Muscle layer of colon (tissue), 2 donors: ENCODE measurements around the gene TLR3.
A peak's percentile ranks its signal among the peaks of the same experiment; 100 is the strongest.

Source experiments
- H3K27ac ChIP-seq: one replicate; pipeline ENCODE4 v1.7.0; 2013; ENCODE audit warnings: low read depth, mild to moderate bottlenecking, low read length, moderate library complexity
- H3K27me3 ChIP-seq, 2 donors: one replicate each; pipeline ENCODE4 v1.7.0; 2013; ENCODE audit warnings: low read length in 2 of 2, mild to moderate bottlenecking in 2 of 2; ENCODE audit not compliant: insufficient read depth in 2 of 2, control insufficient read depth in 1 of 2
- H3K36me3 ChIP-seq: one replicate; pipeline ENCODE4 v1.7.0; 2013; ENCODE audit warnings: mild to moderate bottlenecking, low read length; ENCODE audit not compliant: insufficient read depth
- H3K4me1 ChIP-seq: one replicate; pipeline ENCODE4 v1.7.0; 2013; ENCODE audit warnings: mild to moderate bottlenecking, low read length; ENCODE audit not compliant: insufficient read depth
- H3K4me3 ChIP-seq, 2 donors: one replicate each; pipeline ENCODE4 v1.7.0; 2013; ENCODE audit warnings: low read length in 2 of 2, low read depth in 1 of 2, mild to moderate bottlenecking in 1 of 2, moderate library complexity in 1 of 2
- H3K9ac ChIP-seq: one replicate; pipeline ENCODE4 v1.7.0; 2013; ENCODE audit warnings: low read length
- H3K9me3 ChIP-seq: one replicate; pipeline ENCODE4 v1.7.0; 2013; ENCODE audit warnings: mild to moderate bottlenecking, low read length
- donor health status: abdominal sarcoma.
- donor health status: Adenocarcinoma of cecum.

The TLR3 gene

DNA sequence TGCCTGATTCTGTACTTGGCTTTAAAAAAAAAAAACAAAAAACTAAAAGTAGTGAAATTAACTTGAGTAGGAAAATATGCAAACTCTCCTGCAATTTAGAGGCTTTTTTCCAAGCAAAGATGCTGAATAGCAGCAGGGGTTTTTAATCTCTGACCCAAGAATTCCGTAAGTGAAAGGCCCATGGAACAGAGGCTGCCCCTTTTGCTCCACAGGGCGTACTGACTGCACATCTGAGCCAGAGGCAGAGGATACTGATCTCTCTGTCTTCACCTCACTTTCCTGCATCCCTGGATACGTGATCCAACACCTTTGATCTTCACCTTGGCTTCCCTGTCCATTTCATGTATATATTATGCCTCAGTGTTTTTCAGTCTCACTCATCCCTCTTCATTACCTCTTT lies 39.4 kb downstream of the TLR3 start:
- Histone ChIP-seq H3K9ac (no peak overlapping the region), H3K4me3 (no peak overlapping the region), H3K27me3 (peaks cover 0 to 7% of the 10 kb centered on the region in 2 donors), H3K4me1 (peaks cover 4% of the 10 kb centered on the region), H3K9me3 (no peaks in the 10 kb centered on the region), H3K36me3 (no peaks in the 10 kb centered on the region), H3K27ac (no peak overlapping the region)

DNA sequence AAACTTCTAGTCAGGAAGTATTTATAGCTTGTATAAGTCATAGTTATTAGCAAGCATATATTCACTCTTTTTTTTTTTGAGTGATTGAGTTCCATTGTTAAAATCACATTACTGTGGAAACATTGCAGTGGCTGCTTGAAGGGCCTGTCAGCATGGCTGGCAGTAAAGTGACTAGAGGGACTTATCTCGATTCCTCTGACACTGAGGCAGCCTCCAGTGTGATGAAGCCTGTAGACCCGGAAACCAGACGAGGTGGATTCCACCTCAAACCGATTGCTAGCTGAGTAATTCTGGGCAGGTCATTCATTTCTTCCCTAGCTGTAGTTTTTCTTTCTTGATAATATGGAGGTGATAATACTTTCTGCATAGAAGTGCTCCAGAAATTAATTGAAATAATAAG lies 40.3 kb downstream of the TLR3 start:
- H3K27me3 ChIP-seq = peaks cover 0 to 7% of the 10 kb centered on the region in 2 donors
- no peaks in the 10 kb centered on the region for H3K9me3 ChIP-seq
- H3K4me1 ChIP-seq = peaks cover under 1% of the 10 kb centered on the region
- H3K9ac ChIP-seq = no peak overlapping the region
- no peak overlapping the region for H3K4me3 ChIP-seq
- H3K27ac ChIP-seq = no peak overlapping the region
- H3K36me3 ChIP-seq = no peaks in the 10 kb centered on the region

DNA sequence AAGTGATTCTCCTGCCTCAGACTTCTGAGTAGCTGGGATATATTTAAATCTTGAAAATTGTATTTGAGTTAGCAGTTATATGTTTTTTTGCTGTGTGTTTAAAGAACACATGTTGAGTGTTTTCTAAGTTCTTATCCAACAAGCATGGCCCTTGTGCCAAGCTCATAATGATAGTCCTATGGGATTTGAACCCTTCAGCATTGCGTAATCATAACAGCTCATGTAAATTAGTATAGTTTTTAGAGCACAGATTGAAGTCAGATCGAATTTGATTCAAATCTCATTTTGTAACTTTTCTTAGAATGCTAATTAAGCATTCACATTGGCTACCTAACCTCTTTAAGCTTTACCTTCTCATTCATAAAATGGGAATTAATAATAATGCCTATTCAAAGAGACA lies 47.7 kb downstream of the TLR3 start:
- Histone ChIP-seq H3K36me3 (no peaks in the 10 kb centered on the region), H3K9me3 (no peaks in the 10 kb centered on the region), H3K27ac (no peak overlapping the region), H3K9ac (no peak overlapping the region), H3K4me3 (no peak overlapping the region), H3K27me3 (no peaks in the 10 kb centered on the region), H3K4me1 (no peaks in the 10 kb centered on the region)

DNA sequence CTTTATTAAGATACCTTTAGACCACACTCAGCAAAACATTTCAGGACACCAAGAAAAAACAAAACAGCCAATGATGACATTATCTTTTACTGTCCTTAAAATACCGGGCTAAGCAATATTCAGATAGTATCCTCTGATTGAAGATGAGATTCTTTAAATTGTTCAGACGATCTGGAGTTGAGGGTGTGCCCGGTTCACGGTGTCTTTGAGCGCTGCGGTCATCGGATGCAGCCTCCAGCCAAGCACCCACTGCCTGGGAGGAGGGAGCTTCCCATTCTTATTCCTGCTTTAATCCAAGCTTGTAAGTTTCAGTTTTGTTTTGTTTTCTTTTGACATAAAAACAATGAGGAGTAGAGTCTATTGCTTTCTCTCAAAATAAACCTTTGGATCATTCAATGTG lies 49.6 kb downstream of the TLR3 start:
- Histone ChIP-seq H3K27me3 (no peaks in the 10 kb centered on the region), H3K36me3 (no peaks in the 10 kb centered on the region), H3K27ac (no peak overlapping the region), H3K4me1 (no peaks in the 10 kb centered on the region), H3K9me3 (no peaks in the 10 kb centered on the region), H3K9ac (no peak overlapping the region), H3K4me3 (no peak overlapping the region)

DNA sequence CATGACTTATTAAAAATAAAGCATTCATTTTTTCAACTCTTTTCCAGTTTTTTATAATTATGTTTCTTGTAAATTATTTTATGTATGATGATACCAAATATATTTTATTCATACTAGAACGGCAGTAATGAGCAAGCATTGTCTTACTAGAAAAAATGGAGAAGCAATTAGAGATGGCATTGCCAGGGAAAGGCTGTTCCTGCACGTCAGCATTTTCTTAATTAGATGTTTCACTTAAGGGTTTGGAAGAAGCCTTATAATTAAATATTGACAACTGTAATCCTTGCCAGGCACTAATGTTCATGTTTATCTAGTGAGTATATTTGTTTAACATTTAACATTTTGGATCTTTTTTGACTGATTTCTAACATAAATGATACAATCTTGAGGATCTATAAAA lies 52.1 kb downstream of the TLR3 start:
- Histone ChIP-seq H3K9me3 (no peaks in the 10 kb centered on the region), H3K36me3 (no peaks in the 10 kb centered on the region), H3K27ac (no peak overlapping the region), H3K4me3 (no peak overlapping the region), H3K9ac (no peak overlapping the region), H3K27me3 (no peaks in the 10 kb centered on the region), H3K4me1 (no peaks in the 10 kb centered on the region)

DNA sequence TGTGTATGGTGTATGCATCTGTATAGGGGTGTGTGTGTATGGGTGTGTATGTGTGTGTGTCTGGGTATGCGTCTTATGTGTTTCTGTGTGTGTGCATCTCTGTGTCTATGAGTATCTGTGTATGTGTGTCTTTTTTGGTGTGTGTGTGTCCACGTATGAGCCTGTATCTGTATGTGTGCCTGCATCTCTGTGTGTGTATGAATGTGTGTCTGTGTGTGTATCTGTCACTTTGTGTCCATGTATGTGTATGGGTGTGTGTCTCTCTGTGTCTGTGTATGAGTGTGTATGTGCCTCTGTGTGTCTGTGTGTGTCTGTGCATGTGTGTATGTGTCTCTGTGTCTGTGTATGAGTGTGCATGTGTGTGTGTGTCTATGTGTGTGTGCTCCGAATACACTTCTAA lies 59.9 kb downstream of the TLR3 start:
- Histone ChIP-seq H3K27ac (no peak overlapping the region), H3K9me3 (no peaks in the 10 kb centered on the region), H3K4me1 (no peaks in the 10 kb centered on the region), H3K9ac (no peak overlapping the region), H3K27me3 (no peaks in the 10 kb centered on the region), H3K4me3 (no peak overlapping the region), H3K36me3 (no peaks in the 10 kb centered on the region)

DNA sequence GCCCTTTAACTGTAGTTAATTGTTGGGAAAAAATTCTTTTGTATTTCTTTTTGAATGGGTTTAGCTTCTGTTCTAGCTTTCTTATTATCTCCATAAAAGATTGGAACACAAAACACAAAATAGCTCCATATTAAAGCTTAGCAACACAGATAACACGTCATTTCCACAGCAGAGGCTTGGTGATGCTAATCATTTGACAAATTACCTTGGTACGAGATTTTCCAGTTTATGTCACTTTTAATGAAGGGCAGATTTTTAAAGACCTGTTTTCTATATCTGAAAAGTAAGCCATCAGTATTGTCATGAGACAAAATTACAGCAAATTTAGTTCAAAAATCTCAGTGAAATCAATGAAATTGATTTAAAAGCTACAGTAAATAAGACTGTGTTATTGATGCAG lies 63.0 kb downstream of the TLR3 start:
- H3K4me1 ChIP-seq = peaks cover 2% of the 10 kb centered on the region

DNA sequence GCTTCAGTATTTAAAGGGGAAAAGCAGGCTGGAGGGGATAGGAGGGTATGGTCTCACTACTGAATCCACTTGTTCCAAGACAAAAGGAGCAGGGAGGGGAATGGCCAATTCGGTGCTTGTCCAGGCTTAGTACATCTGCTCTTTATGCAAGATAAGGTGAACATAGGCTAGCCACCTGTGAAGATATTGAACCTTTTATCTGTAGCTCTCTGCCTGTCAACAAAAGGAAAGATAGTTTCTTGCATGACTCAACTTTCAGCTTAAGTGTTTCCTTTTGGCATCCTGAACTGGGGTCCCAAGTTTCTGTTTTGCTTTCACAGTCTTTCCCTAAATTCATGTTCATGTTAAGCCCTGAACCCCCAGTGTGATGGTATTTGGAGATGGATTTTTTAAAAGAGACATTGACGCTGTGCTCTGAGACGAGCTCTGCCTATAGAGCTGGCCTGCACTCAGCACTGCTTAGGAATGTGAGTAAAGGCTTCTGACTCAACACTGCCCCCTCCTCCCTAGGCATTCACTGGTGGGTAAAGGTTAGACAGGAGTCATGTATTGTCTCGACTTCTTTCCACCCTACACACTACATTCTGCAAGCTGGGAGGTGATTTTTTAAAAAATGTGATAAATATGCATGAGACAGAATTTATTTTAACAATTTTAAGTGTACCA lies 63.8 kb downstream of the TLR3 start:
- Histone ChIP-seq H3K9me3 (no peaks in the 10 kb centered on the region), H3K36me3 (no peaks in the 10 kb centered on the region), H3K27me3 (no peaks in the 10 kb centered on the region), H3K9ac (no peak overlapping the region), H3K27ac (no peak overlapping the region), H3K4me3 (no peak overlapping the region), H3K4me1 (peaks cover 7% of the 10 kb centered on the region)

More for the DNA sequence above, 63.0 kb downstream of the TLR3 start:
- Histone ChIP-seq H3K27ac (no peak overlapping the region), H3K9ac (no peak overlapping the region), H3K27me3 (no peaks in the 10 kb centered on the region), H3K4me3 (no peak overlapping the region), H3K9me3 (no peaks in the 10 kb centered on the region), H3K36me3 (no peaks in the 10 kb centered on the region)

DNA sequence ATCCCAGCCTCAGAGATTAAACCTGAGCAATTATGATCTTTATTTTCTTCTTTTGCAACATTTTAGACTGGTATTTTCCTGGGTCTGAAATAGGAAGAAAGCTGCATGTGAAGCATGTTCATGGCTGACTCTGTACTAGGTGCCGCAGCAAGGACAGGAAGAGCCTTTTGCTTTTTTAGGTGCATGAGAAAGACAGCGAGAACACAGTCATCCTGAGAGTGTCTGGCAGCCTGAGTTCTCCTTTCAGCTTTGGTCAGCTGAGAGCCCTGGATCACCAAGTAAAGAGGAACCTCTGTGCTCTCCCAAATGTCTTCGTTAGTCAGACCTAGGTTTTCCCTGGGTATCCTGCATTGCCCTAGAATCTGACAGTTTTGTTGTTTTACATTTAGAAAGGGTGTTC lies 65.3 kb downstream of the TLR3 start:
- Histone ChIP-seq H3K9ac (no peak overlapping the region), H3K27me3 (no peaks in the 10 kb centered on the region), H3K9me3 (no peaks in the 10 kb centered on the region), H3K4me1 (peaks cover 7% of the 10 kb centered on the region), H3K36me3 (no peaks in the 10 kb centered on the region), H3K4me3 (no peak overlapping the region), H3K27ac (no peak overlapping the region)

DNA sequence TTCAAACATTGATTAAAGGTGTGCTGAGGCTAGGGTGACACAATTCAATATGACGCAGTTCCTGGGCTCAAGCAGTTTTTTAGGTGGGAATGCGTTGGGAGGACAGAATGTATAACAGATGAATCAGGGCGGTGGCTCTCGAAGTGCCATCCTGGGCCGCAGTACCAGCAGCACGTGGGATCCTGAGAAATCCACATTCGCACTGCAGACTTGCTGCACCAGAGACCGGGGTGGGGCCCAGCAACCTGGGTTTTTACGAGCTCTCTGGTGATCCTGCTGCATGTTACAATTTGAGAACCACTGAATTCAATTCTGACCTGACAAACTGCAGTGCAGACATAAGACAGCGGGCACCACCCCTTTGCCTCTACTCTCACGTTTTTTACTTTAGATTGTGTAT lies 65.9 kb downstream of the TLR3 start:
- peaks cover 7% of the 10 kb centered on the region for H3K4me1 ChIP-seq
- no peaks in the 10 kb centered on the region for H3K36me3 ChIP-seq
- H3K27me3 ChIP-seq = no peaks in the 10 kb centered on the region
- no peak overlapping the region for H3K9ac ChIP-seq
- no peak overlapping the region for H3K4me3 ChIP-seq
- no peak overlapping the region for H3K27ac ChIP-seq
- no peaks in the 10 kb centered on the region for H3K9me3 ChIP-seq

DNA sequence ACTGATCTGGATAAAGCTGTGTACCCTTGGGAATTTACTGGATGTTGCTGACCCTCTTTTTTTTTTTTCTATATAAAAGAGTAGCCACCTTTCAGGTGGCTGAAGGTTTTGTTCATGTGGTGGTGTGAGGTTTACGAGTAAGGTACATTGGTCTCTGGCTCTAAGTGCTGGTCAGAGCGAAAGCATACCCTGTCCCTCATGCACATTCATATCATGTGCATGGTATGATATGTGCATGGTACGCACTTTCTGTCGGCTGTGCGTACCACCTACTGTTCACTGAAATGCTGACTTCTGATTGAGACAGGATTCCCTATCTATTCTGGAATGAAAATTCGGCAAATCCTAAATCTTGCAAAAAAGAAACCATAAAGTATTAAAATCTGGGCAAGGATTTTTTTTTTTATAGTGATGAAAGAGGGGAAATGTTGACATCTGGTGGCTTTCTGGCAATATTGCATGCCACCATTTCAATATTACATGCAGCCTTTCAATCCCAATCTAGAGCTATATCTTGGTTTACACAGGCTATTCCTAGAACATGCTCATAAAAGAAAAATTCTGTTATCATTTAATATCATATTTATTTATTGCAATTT lies 68.3 kb downstream of the TLR3 start:
- no peak overlapping the region for H3K9ac ChIP-seq
- H3K4me1 ChIP-seq = peaks cover 7% of the 10 kb centered on the region
- peak overlapping the region in 1 of 2 donors; percentile 57 for H3K4me3 ChIP-seq
- no peak overlapping the region for H3K27ac ChIP-seq
- H3K36me3 ChIP-seq = no peaks in the 10 kb centered on the region
- no peaks in the 10 kb centered on the region for H3K9me3 ChIP-seq
- H3K27me3 ChIP-seq = no peaks in the 10 kb centered on the region
